Mucosa of gallbladder (tissue), 1 donor: ENCODE results near the gene TOM1. TPM values are rescaled to one million over a fixed set of nuclear protein-coding genes. Genes with fewer than 3 reads are reported as not detected.
A peak's percentile ranks its signal among the peaks of the same experiment; 100 is the strongest.

Experiments
- DNase-seq: peaks from one replicate; pipeline ENCODE4 v3.0.0-alpha.2; 2020; ENCODE audit warnings: low spot score
- total RNA-seq: library from RNA; stranded (reverse); gene quantifications from one replicate; pipeline ENCODE4 v1.2.1, GENCODE V29; 2021
- donor health status: DM: no; HTN: no; CAD: no.

Gene TOM1
- total RNA-seq, 1 donor from 2014 or later, result 82.9 TPM

DNA sequence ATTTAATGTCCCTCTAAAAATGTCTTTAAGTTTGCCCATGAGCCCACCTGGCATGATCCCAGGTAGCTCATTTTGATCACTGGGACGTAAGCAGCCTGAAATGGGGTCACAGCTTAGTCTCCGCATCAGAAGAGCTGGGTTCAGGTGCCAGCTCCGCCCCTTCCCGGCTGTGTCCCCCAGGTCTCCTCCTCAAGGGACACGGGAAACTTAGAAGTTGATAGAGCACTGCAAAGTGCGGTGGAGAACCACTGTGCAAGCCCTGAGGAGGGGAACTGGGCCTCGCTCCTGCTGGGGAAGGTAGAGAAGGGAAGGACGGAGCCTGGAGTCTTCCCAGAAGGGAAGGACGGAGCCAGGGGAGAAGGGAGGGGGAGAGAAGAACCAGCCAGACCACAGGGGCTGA is 7.7 kb downstream of the TOM1 start:
- no peak for DNase-seq

DNA sequence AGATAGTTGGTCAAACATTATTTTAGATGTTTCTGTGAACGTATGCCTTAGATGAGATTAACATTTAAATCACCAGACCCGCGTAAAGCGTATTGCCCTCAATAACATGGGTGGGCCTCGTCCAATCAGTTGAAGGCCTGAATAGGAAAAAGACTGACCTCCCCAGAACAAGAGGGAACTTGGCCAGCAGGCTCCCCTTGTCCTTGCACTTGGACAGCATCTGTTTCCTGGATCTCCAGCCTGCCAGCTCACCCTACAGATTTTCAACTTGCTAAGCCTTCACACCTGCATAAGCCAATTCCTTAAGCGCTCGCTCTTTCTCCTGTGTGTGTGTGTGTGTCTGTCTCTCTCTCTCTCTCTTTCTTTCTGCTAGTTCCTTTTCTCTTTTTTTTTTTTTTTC is 8.2 kb downstream of the TOM1 start:
- no peak for DNase-seq

DNA sequence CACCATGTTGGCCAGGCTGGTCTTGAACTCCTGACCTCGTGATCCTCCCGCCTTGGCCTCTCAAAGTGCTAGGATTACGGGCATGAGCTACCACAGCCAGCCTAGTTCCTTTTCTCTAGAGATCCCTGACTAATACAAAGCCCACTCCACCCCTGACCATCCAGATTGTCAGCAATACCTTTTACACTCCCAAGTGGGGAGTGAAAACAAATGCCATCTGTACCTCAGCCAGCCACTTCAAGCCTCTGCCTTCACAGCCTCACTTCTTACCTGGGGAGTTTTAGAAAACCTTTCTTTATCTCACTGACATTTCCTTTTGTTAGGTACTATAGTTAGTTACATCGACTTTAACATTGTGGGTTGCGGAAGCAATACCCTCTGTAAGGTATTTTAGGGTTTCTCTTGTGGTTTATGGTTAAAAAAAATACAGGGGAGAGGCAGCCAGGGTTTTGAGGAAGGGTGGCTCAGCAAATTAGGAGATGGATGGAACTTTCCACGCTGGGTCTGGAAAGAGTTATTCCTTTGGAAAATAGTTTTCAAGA is 8.9 kb downstream of the TOM1 start:
- no peak for DNase-seq

DNA sequence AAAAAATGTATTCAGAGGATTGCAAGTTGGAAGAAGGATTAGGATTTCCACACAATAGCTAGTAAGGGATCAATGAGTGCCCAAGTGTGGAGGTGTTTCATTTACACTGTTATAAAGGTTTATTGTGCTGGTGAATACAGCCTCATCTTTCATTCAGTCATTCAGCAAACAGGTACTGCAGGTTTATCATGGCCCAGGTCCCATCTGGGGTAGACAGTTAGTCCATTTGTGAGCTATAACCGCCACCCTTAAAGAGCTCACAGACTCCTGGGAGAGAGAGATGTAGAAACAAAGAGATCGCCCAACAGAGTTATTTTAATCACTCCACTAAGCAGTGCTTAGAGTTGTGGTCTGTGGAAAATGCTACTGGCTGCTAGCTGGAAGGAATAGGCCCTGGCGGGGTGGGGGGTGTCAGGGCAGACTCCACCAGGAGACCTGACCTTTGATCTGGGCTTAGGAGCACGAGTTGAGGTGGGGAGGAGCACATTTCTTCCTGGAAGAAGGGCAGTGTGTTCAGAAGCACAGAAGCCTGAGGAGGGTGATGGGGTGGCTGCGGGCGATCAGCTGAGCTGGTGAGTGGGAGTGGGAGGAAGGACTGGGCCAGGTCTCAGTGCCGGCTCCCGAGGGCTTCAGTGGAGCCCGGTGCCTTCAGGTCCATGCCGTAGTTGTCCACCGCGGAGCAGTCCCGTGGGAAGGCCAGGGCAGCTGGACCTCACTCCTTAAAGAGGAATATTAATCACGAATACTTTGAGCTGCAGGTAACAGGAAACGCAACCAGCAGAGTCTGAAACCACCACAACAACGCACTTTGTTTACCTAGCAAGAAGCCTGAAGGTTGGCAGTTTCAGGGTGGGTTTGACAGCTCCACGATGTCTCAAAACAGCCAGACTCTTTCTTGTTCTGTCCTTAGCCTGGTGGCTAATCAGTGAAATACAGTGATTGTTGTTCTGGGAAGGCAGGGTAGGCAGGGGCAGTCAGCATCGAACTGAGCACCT is 11.2 kb downstream of the TOM1 start:
- DNase-seq, result no peak

DNA sequence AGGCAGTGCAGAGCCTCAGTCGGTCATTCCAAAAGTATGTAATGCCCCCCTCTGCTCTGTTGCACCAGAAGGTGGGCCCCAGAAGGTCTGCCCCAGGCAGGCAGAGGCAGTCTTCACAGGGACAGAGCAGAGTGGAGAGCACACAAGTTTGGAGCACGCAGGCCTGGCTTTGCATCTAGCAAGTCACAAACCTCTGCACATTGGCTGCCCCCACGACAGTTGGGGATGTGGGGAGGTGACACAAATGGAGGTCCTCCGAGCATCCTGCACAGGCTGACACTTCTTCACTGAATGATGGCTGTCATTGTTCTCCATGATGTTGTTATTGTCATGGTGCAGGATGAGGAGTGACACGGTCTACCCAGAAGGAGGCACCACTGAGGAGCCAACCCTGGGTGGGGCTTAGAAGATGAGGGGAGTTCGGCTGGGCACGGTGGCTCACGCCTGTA is 11.9 kb downstream of the TOM1 start:
- no peak for DNase-seq

DNA sequence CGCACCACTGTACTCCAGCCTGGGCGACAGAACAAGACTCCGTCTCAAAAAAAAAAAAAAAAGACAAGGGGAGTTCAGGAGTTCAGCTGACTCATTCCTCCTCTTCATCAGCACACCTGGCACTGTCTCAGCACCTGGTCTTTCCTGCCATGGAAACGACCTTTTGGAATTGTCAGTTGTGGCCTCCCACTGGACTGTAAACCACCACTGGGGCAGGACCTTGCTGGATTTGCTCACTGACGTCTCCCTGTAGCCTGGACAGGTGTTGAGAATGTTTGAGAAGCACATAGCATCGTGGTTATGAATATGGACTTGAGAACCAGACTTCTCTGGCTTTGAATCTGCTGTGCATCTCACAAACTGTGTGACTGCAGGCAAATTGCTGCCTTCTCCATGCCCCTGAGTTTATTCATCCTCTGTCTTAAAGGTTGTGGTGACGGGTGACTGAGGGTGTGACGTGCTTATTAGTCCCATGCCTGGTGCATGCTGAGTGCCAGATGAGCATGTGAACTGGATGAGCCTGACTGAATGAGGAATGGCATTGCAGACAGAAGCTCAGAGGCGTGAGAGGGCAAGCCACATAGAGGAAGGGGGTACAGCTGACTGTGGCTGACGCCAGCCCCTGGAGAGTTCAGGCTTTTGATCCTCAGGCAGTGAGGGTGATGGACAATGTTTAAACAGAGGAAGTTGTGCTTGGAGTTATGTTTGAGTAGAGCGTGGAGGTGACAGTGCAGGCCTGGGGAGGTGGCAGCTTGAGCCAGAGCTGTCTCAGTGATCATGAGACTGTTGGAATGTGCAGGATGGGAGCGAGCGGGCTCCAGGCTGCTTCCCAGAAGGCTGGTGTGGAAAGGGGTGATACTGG is 12.7 kb downstream of the TOM1 start:
- DNase-seq, result peak; percentile 85

DNA sequence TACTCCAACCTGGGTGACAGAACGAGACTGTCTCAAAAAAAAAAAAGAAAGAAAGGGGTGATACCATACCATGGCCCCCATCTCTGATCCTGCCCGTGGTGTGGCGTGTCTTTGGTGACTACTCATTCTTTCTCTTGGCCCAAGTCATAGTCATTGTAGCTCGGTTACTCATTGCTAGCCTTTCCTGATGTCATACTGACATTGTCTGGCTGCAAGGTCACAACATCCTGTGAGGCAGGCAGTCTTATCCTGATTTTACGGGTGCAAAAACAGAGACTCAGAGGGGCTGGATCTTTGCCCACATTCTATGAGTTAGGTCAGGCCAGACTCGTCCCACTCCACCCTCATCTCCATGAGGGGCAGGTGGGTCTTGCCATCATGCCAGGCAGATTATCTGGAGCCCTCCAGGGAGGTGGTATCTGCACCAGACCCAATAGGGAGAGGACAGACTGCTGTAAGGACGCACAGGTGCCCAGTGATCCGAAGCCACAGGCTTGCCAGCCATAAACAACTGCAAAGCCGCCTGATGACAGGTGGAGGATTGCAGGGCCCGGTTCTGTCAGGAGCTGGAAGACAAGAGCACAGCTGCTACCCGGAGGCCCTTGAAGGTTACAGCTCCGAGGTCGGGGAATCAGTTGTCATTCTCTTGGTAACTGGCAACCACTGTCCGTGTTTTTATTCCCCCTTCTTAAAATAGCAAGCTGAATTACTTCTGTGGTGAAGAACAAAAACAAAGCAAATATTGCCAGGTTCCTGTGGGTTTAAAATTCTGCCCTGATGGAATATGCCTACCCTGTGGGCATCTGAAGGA is 13.8 kb downstream of the TOM1 start:
- peak; percentile 67 for DNase-seq

DNA sequence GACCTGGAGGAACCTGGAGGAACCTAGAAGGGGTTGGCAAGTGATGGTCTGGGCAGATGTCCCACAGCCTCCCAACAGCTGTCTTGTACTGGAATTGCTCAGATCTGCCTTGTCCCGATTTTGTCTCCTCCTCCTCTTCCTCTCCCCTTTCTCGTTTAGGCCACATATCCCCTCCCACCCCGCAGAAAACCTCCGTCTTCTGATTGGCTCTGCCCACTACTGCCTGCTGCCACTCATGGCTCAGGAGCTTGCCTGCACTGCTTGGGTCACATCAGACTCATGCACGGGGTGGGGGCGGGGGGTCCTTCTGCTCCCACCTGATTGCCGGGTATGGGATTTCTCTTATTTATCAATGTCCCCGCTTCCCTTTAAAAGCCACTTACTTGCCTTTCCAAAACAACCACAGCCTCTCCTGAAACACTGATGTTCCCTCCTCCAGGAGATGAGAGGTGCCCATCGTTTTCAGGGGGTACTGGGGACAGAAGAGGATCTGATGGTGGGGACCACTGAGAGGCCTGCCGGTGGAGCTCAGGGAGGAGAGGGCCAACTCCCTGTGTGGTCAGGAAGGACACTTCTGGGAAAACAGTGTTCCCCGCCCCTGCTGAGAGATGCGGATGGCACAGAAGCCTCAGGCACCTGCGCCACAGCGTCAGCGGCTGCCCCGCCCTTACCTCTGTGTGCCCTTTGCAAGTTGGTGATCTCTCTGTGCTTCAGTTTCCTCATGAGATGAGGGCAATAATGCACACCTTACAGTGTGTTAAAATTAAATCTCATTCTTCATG is 14.7 kb downstream of the TOM1 start:
- no peak for DNase-seq

DNA sequence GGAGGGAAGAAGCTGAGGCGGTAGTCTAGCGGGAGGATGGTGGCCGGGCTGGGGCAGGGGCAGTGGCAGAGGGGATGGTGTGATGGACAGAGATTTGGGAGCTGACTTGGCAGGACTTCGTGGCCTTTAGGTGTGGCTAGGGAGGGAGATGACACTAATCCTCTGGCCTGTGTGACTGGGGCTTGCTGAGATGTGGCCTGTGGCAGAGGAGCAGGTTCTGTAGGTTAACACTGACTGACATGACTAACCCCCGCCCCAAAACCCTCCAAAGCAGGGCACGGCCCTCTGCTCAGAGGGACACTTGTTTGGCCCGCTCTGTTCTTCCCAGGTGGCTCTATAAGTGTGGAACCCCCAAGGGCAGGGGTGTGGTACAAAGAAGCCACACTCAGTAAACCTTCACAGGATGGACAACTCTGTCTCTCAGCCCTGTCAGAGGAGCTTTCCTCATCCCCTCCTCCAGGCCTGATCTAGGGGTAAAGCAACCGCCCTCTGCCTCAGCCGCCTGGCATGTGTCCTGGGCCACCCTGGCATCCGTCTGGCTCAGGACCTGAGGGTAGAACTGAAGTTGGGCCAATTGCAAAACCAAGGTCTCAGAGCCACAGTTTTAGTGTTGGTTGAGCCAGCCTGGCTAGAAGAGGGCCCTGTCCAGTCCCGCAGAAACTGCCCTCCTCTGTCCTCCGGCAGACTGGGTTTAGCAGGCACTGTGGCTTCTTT is 15.6 kb downstream of the TOM1 start:
- DNase-seq, result no peak

DNA sequence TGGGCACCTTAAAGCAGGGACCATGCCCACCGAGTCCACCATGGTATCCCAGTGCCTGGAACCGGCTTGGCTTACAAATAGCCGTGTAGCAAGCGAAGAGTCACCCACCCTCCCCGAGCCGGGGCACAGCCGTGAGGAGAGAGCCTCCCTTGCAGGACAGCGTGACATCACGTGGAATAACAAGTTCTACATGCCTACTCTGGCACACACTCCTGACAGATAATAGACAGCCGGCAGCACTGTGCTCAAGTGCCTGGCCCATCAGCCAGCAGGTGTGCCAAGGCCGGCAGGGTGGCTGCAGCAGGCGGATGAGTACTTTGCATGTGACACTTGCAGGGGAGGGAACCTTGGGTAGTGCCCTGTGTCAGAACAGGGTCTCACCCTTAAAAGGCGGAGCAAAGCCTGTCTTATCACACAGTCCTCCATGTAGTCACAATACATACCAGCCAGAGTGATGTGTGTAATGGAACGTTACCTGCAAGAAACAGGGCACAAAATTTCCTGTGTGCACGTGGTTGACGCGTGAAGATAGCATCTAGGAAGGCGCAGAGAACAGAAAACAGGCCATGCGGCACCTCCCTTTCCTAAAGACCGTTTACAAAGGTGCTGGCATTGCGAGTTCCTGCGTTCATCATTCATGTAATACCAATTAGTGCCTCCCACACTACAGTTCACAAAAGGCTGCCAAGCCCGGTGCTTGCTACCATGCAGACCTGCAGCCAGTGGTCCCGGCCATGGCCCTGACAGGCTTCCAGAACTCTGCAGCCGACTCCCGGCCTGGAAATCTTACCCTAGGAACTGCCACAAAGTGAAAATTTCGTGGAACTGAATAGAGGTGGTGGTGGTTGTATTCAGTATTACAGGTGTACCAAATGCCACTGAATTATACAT is 16.4 kb downstream of the TOM1 start:
- peak; percentile 74 for DNase-seq

DNA sequence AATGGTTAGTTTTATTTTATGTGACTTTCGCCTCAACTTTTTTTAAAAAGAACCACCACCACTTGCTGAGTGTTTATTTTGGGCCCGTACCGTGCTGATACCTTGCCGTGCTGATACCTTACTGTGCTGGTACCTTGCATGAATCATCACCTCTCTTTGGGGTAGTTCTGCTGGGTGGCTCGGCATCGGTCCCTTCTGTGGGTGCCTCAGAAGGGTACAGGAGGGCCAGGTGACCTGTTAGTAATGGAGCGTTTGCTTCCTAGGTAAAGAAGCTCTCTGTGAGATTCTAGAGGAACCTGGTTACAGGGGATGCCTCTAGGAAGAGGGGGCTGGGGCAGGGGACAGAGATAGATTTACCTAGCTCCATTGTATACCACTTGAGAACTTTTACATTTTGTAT is 17.1 kb downstream of the TOM1 start:
- no peak for DNase-seq

DNA sequence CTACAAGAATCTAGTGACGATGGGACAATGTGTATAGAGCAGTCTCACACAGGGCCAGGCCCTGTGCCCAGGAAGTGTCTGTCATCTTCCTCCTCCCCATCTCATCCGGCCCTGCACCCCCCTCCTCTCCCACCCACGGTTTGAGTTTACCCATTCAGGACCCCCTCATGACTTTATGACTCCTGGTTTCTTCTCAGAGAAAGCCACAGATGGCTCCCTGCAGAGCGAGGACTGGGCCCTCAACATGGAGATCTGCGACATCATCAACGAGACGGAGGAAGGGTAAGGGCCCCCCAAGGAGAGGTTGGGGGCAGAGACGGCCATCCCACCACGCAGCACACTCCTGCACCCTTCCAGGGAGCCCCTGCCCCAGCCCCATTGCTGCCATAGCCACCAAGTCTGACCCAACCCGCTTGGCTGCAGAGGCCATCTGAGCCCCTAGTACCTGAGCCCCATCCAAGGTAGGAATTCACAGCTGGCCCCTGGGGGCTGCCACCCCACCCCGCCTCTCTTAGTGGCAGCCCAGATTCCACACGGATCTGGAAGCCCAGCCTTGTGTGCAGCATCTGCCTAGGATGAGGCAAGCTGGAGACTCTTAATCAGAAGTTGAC is 18.1 kb downstream of the TOM1 start:
- DNase-seq, result no peak

DNA sequence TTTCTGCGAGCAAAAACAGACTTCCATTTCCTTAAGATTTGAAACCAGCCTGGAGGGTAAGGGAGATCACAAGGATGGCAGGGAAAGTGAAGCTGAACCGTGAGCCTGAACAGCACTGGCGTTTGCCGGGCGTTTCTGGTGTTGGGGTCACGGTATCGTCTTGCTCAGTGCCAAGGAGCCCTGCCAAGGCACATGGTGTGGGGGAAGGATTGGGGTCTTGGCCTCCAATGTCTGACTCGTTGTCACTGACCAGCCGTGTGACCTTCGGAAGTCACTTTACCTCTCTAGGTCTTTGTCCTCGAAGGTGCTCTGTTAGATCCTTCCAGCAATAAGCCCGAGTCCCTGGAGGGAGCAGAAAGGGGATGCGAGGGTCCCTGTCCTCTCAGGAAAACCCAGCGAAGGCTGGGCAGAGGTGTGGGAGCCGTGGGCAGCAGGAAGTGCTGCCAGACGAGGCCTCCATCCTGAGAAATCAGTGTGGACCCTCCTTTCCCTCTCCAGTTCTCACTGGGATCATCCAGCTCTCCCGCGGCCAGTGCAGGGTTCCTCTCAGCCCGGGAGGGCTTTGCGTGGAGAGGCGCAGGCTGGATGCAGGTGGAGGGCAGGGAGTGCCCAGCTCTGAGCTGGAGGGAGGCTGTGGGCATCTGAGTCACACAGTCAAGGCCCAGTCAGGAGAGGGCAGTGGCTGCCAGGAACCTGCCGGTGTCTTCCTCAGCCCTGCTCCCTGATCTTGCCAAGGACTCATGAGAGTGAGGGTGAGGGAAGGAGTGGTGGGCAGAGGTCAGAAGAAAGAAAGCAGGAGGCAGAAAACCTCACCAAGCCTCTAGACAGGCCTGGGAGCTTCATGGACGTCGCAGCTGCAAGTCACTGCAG is 18.9 kb downstream of the TOM1 start:
- DNase-seq, result no peak

DNA sequence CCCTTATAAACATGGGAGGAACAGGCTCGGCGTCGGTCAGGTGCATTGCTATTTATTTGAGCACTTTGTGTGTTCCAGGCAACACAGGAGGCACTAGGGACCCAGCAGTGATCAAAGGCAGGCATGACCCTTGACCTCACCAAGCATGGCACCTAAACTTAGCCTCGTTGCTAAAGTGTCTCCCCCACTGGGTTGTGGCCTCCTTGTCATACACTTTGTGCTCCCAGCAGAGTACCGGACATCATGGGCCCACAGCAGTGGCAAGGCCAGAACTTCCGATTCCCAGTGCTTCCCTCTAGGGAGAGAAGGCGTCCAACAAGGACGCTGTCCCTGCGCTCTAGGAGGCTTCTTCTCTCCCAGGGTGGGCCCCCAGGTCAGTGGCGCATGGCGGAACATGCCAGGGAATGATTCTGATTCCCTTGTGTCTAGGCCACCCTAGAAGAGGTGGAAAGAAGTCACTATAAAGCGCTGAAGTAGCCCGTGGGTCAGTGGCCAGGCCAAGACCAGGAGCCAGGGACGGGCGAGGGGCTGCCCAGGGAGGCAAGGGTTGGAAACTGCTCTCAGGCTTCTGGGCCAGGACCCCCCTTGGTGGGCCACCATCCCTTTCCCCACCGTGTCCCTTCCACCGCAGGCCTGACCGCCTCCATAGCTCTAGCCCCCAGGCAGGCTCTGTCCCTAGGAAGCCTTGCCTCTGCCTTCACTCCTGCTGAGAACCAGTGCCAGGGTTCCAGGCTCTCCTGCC is 19.7 kb downstream of the TOM1 start:
- DNase-seq, result no peak

DNA sequence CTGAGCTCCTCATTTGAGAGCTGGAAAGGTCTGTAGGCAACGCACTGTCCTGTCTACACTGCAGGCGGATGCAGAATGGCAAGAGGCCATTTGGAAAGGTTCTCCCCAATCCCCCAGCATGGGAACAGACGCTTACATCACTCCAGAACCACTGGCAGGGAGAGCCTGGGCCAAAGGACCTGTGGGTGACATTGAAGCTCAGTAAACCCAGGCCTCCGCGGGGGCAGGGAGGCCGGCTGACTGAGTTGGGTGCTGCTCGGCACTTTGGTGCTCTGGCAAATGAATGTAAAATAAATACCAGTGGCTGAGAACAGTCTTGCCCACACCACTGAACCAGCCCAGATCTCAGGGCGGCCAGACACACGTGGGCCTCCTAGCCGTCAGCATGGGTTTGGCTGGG is 22.4 kb downstream of the TOM1 start:
- no peak for DNase-seq

DNA sequence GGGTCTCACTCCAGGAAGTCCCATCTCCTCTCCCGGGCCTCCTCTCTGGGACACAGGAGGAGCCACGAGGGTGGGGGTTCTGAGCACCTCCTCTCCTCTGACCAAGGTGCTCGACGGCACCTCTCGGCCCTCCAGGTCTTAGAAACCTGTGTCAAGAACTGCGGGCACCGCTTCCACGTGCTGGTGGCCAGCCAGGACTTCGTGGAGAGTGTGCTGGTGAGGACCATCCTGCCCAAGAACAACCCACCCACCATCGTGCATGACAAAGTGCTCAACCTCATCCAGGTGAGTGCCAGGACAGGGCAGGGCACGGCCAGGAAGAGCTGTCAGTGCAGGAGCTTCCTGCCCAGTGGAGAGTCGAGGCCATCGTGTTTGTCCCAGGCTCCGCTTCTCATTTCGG is 23.2 kb downstream of the TOM1 start:
- no peak for DNase-seq

DNA sequence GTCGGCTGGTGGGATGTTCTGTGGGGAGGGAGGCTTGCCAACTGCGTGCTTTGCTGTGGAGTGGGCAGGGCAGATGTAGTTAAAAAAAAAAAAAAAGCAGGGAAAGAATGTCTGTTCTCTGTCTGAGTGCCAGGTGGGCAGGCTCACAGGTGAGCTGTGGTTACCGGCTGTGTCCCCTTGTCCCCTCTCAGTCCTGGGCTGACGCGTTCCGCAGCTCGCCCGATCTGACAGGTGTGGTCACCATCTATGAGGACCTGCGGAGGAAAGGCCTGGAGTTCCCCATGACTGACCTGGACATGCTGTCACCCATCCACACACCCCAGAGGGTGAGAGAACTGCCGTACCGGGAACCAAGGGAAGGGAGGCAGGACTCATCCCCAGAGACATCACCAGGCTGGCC is 23.6 kb downstream of the TOM1 start:
- DNase-seq, result no peak
